Natural killer cell treated with Interleukin-12 subunit alpha and Interleukin-12 subunit beta and Interleukin-15 and Interleukin-18, amount 100 ng/mL, for 72 hours (primary cell): ENCODE results near the gene DTNB. TPM values are rescaled to one million over a fixed set of nuclear protein-coding genes. Genes with fewer than 3 reads are reported as not detected.
"Not testable (repeated sequence)": the region's sequence is repeated elsewhere in the genome, so short reads cannot be mapped to it uniquely, and the experiment has no call there.

Experiments
- ATAC-seq, 2 donors: fragments of 150-1000 bp; cut with Tn5 transposase in 1 of 2; sonication (Bioruptor Pico), chemical (Tn5 transposase) in 1 of 2; 2 replicates each; pipeline ENCODE4 v1.10.0; 2021
- DNase-seq: peaks from one replicate; pipeline ENCODE4 v3.0.0; 2022; ENCODE audit warnings: low spot score
- H3K27ac Mint-ChIP-seq, 2 donors: 1 replicate in 1 of 2; 2 replicates in 1 of 2; pipeline ENCODE4 v1.8.0; 2022; ENCODE audit warnings: mixed read lengths in 2 of 2, mild to moderate bottlenecking in 1 of 2, moderate library complexity in 1 of 2
- H3K27me3 Mint-ChIP-seq, 2 donors: 1 replicate in 1 of 2; 2 replicates in 1 of 2; pipeline ENCODE4 v1.8.0; 2022; ENCODE audit warnings: mixed read lengths in 2 of 2
- H3K36me3 Mint-ChIP-seq: one replicate; pipeline ENCODE4 v1.8.0; 2022; ENCODE audit warnings: mixed read lengths
- H3K4me1 Mint-ChIP-seq, 2 donors: 1 replicate in 1 of 2; 2 replicates in 1 of 2; pipeline ENCODE4 v1.8.0; 2022; ENCODE audit warnings: low read depth in 2 of 2, mixed read lengths in 2 of 2, mild to moderate bottlenecking in 1 of 2
- H3K4me3 Mint-ChIP-seq: one replicate; pipeline ENCODE4 v1.8.0; 2022; ENCODE audit warnings: mixed read lengths
- H3K9me3 Mint-ChIP-seq: 2 replicates; pipeline ENCODE4 v1.8.0; 2022; ENCODE audit warnings: mixed read lengths
- total RNA-seq, 2 donors: library from RNA; stranded (reverse); gene quantifications; one replicate each; pipeline ENCODE4 v1.2.3, GENCODE V29; 2022

DTNB gene
- total RNA-seq: 10 to 100 TPM in 1 of 2 donors, 1 to 10 TPM in 1; 5.3 to 18.9 TPM

- Mint-ChIP-seq H3K4me1 (peaks cover 12 to 19% of the 10 kb centered on the region in 2 donors), H3K4me3 (peak within 1 kb of the TSS; percentile 85), H3K9me3 (no peaks in the 10 kb centered on the region), H3K27ac (peak within 1 kb of the TSS; percentile 29 to 70), H3K27me3 (peaks cover 4 to 8% of the 10 kb centered on the region in 2 donors), H3K36me3 (no peaks in the 10 kb centered on the region)
- peak; percentile 91 to 92 for ATAC-seq
- peak; percentile 85 for DNase-seq
Observed at GRCh38 chr2:25673300-25674076, at the start of gene DTNB. DTNB (minus strand) TSS chr2:25673577; CDS start chr2:25652660, 20,917 bp downstream.

GRCh38 chr2:25722224-25722623 lies 48.8 kb upstream of the DTNB start:
- H3K4me1 Mint-ChIP-seq: peaks cover 0 to 3% of the 10 kb centered on the region in 2 donors
- no peak for ATAC-seq
- no peaks in the 10 kb centered on the region for H3K9me3 Mint-ChIP-seq
- no peak overlapping the region for H3K27ac Mint-ChIP-seq
- no peaks in the 10 kb centered on the region for H3K36me3 Mint-ChIP-seq
- H3K4me3 Mint-ChIP-seq: no peak overlapping the region
- DNase-seq: no peak
- peaks cover 11 to 13% of the 10 kb centered on the region in 2 donors for H3K27me3 Mint-ChIP-seq

GRCh38 chr2:25720575-25720974 lies 47.2 kb upstream of the DTNB start:
- no peak for ATAC-seq
- no peak for DNase-seq
- H3K4me1 Mint-ChIP-seq: no peaks in the 10 kb centered on the region
- H3K27ac Mint-ChIP-seq: no peak overlapping the region
- no peaks in the 10 kb centered on the region for H3K9me3 Mint-ChIP-seq
- H3K36me3 Mint-ChIP-seq: no peaks in the 10 kb centered on the region
- peaks cover 11 to 13% of the 10 kb centered on the region in 2 donors for H3K27me3 Mint-ChIP-seq
- no peak overlapping the region for H3K4me3 Mint-ChIP-seq

GRCh38 chr2:25714740-25715139 lies 41.4 kb upstream of the DTNB start:
- ATAC-seq (no peak), DNase-seq (no peak)
- H3K4me3 Mint-ChIP-seq: no peak overlapping the region
- H3K27me3 Mint-ChIP-seq: peaks cover 19 to 23% of the 10 kb centered on the region in 2 donors
- peaks cover 11 to 12% of the 10 kb centered on the region in 2 donors for H3K4me1 Mint-ChIP-seq
- no peak overlapping the region for H3K27ac Mint-ChIP-seq
- no peaks in the 10 kb centered on the region for H3K36me3 Mint-ChIP-seq
- H3K9me3 Mint-ChIP-seq: no peaks in the 10 kb centered on the region

GRCh38 chr2:25712455-25712854 lies 39.1 kb upstream of the DTNB start:
- peaks cover 21 to 37% of the 10 kb centered on the region in 2 donors for H3K27me3 Mint-ChIP-seq
- H3K4me3 Mint-ChIP-seq: peak overlapping the region; percentile 34

GRCh38 chr2:25711675-25712354 lies 38.4 kb upstream of the DTNB start:
- peaks cover 17 to 18% of the 10 kb centered on the region in 2 donors for H3K4me1 Mint-ChIP-seq
- no peak for DNase-seq
- peak overlapping the region; percentile 34 for H3K4me3 Mint-ChIP-seq
- no peaks in the 10 kb centered on the region for H3K36me3 Mint-ChIP-seq
- peak overlapping the region in 1 of 2 donors; percentile 15 for H3K27ac Mint-ChIP-seq
- no peak for ATAC-seq
- peaks cover 21 to 37% of the 10 kb centered on the region in 2 donors for H3K27me3 Mint-ChIP-seq
- no peaks in the 10 kb centered on the region for H3K9me3 Mint-ChIP-seq

More at GRCh38 chr2:25712455-25712854, 39.1 kb upstream of the DTNB start:
- Mint-ChIP-seq H3K36me3 (no peaks in the 10 kb centered on the region), H3K4me1 (peaks cover 17 to 18% of the 10 kb centered on the region in 2 donors), H3K27ac (peak overlapping the region in 1 of 2 donors; percentile 15), H3K9me3 (no peaks in the 10 kb centered on the region)
- DNase-seq (no peak), ATAC-seq (no peak)

- peaks cover 21 to 37% of the 10 kb centered on the region in 2 donors for H3K27me3 Mint-ChIP-seq
- DNase-seq (no peak), ATAC-seq (no peak)
- H3K4me3 Mint-ChIP-seq: no peak overlapping the region
- H3K36me3 Mint-ChIP-seq: no peaks in the 10 kb centered on the region
- no peaks in the 10 kb centered on the region for H3K9me3 Mint-ChIP-seq
- H3K4me1 Mint-ChIP-seq: peaks cover 17 to 18% of the 10 kb centered on the region in 2 donors
- H3K27ac Mint-ChIP-seq: no peak overlapping the region
Observed at GRCh38 chr2:25710750-25711149, 37.4 kb upstream of the DTNB start.

- Mint-ChIP-seq H3K27ac (no peak overlapping the region), H3K36me3 (no peaks in the 10 kb centered on the region), H3K4me3 (no peak overlapping the region), H3K9me3 (no peaks in the 10 kb centered on the region), H3K27me3 (peaks cover 21 to 37% of the 10 kb centered on the region in 2 donors), H3K4me1 (peaks cover 17 to 18% of the 10 kb centered on the region in 2 donors)
- ATAC-seq (no peak), DNase-seq (no peak)
Observed at GRCh38 chr2:25709349-25709748, 36.0 kb upstream of the DTNB start.

- H3K9me3 Mint-ChIP-seq: no peaks in the 10 kb centered on the region
- no peaks in the 10 kb centered on the region for H3K36me3 Mint-ChIP-seq
- DNase-seq (no peak), ATAC-seq (peak in 1 of 2 donors; percentile 33)
- H3K4me3 Mint-ChIP-seq: no peak overlapping the region
- H3K27ac Mint-ChIP-seq: no peak overlapping the region
- H3K4me1 Mint-ChIP-seq: peaks cover 17 to 18% of the 10 kb centered on the region in 2 donors
- H3K27me3 Mint-ChIP-seq: peaks cover 21 to 37% of the 10 kb centered on the region in 2 donors
Observed at GRCh38 chr2:25707927-25708590, 34.7 kb upstream of the DTNB start.

GRCh38 chr2:25705575-25705974 lies 32.2 kb upstream of the DTNB start:
- not testable (repeated sequence) for H3K4me1 Mint-ChIP-seq, H3K9me3 Mint-ChIP-seq, DNase-seq, H3K36me3 Mint-ChIP-seq, ATAC-seq, H3K4me3 Mint-ChIP-seq, H3K27ac Mint-ChIP-seq
- peaks cover 9 to 18% of the 10 kb centered on the region in 2 donors for H3K27me3 Mint-ChIP-seq

GRCh38 chr2:25701801-25702200 lies 28.4 kb upstream of the DTNB start:
- Mint-ChIP-seq H3K27me3 (no peaks in the 10 kb centered on the region), H3K36me3 (no peaks in the 10 kb centered on the region), H3K4me3 (no peak overlapping the region), H3K4me1 (no peaks in the 10 kb centered on the region), H3K9me3 (no peaks in the 10 kb centered on the region), H3K27ac (no peak overlapping the region)
- ATAC-seq (no peak), DNase-seq (no peak)

- H3K4me1 Mint-ChIP-seq: no peaks in the 10 kb centered on the region
- H3K27me3 Mint-ChIP-seq: no peaks in the 10 kb centered on the region
- no peaks in the 10 kb centered on the region for H3K36me3 Mint-ChIP-seq
- no peak for ATAC-seq
- no peak for DNase-seq
- H3K4me3 Mint-ChIP-seq: no peak overlapping the region
- H3K27ac Mint-ChIP-seq: no peak overlapping the region
- H3K9me3 Mint-ChIP-seq: no peaks in the 10 kb centered on the region
Observed at GRCh38 chr2:25700221-25700660, 26.9 kb upstream of the DTNB start.

- no peaks in the 10 kb centered on the region for H3K9me3 Mint-ChIP-seq
- ATAC-seq (no peak), DNase-seq (no peak)
- no peak overlapping the region for H3K4me3 Mint-ChIP-seq
- no peaks in the 10 kb centered on the region for H3K36me3 Mint-ChIP-seq
- no peaks in the 10 kb centered on the region for H3K27me3 Mint-ChIP-seq
- no peaks in the 10 kb centered on the region for H3K4me1 Mint-ChIP-seq
- H3K27ac Mint-ChIP-seq: no peak overlapping the region
Observed at GRCh38 chr2:25699216-25699615, 25.8 kb upstream of the DTNB start.
